HepG2 (cell line): ENCODE data around the gene LGALS13. TPM values are rescaled to one million over a fixed set of nuclear protein-coding genes. Genes with fewer than 3 reads are reported as not detected.

Experiments
- ATAC-seq: fragments of 200-7000 bp; cut with Tn5 transposase; 3 replicates; pipeline ENCODE4 v1.9.1; 2020; ENCODE audit warnings: mild to moderate bottlenecking, moderate library complexity
- BruUV-seq: library from RNA; stranded (reverse); fragments of 400-500 nt; replicated peaks from 2 replicates; lab custom pipeline; 2021; lab: Mats Ljungman, UMichigan
- CTCF ChIA-PET: fragments of 300-600 bp; formaldehyde crosslinking; extraction: SDS; loops from one replicate; lab custom pipeline; 2021; ENCODE audit warnings: low total read pairs, inconsistent platforms, low intra/inter-chr PET ratio; lab: Yijun Ruan, JAX
- POLR2A ChIA-PET: fragments of 350-600 bp; sonication (Branson Sonifier 250); formaldehyde crosslinking; loops from one replicate; lab custom pipeline; 2020; ENCODE audit warnings: antibody characterized with exemption, inconsistent platforms; lab: Yijun Ruan, JAX
- DNase-seq: peaks from one replicate; pipeline ENCODE4 v3.0.0-alpha.2; 2015; ENCODE audit warnings: low spot score
- FAIRE-seq: peaks from 3 replicates; lab custom pipeline; 2011; peaks lifted over from hg19 to GRCh38; lab: Jason Lieb, UNC
- H2AFZ ChIP-seq: one replicate; pipeline ENCODE4 v1.6.1; 2011; ENCODE audit warnings: low read length, inconsistent platforms
- H3K27ac ChIP-seq: fragments of 300-600 bp; 3 replicates; pipeline ENCODE4 v1.8.0; 2011; ENCODE audit warnings: mixed run types, mild to moderate bottlenecking, mixed read lengths, low read length, inconsistent platforms; ENCODE audit not compliant: insufficient read depth; ENCODE audit errors: extremely low read length
- H3K27me3 ChIP-seq, 2 experiments: fragments of 200-600 bp in 1 of 2; 2 replicates in 1 of 2; 3 replicates in 1 of 2; pipeline versions ENCODE4 v1.6.0 to v1.8.0; 2011; ENCODE audit warnings: low read length in 2 of 2, mild to moderate bottlenecking in 2 of 2, moderate library complexity in 2 of 2, inconsistent platforms in 1 of 2; ENCODE audit not compliant: insufficient read depth in 2 of 2, control insufficient read depth in 1 of 2
- H3K36me3 ChIP-seq, 2 experiments: fragments of 200-600 bp in 1 of 2; replicated peaks in 1 of 2; 2 replicates in 1 of 2; 3 replicates in 1 of 2; pipeline versions ENCODE4 v1.5.1 to v1.8.0; 2011; ENCODE audit warnings: low read length in 2 of 2, inconsistent platforms in 1 of 2; ENCODE audit not compliant: insufficient read depth in 2 of 2, control insufficient read depth in 1 of 2
- H3K4me1 ChIP-seq: 2 replicates; pipeline ENCODE4 v1.5.1; 2012; ENCODE audit warnings: low read length, inconsistent platforms; ENCODE audit not compliant: insufficient read depth
- H3K4me2 ChIP-seq: 2 replicates; pipeline ENCODE4 v1.6.0; 2011; ENCODE audit warnings: low read depth, low read length, inconsistent platforms
- H3K4me3 ChIP-seq, 3 experiments: fragments of 200-600 bp in 1 of 3; sonication (generic), shearing (Covaris generic) in 1 of 3; replicated peaks in 1 of 3; 2 replicates each; pipeline ENCODE4 v1.5.1; 2011 to 2016; ENCODE audit warnings: low read length in 3 of 3, inconsistent platforms in 2 of 3, low read depth in 2 of 3, mild to moderate bottlenecking in 2 of 3, control low read depth in 1 of 3, mixed read lengths in 1 of 3; ENCODE audit not compliant: insufficient read depth in 1 of 3
- H3K79me2 ChIP-seq: one replicate; pipeline ENCODE4 v1.6.1; 2011; ENCODE audit warnings: low read length, inconsistent platforms; ENCODE audit not compliant: insufficient read depth
- H3K9ac ChIP-seq: 2 replicates; pipeline ENCODE4 v1.6.0; 2011; ENCODE audit warnings: mild to moderate bottlenecking, low read depth, low read length, inconsistent platforms; ENCODE audit not compliant: insufficient read depth
- H3K9me3 ChIP-seq: 2 replicates; pipeline ENCODE4 v1.5.1; 2012; ENCODE audit warnings: mild to moderate bottlenecking, low read length
- H4K20me1 ChIP-seq: 2 replicates; pipeline ENCODE4 v1.6.0; 2011; ENCODE audit warnings: inconsistent platforms, mild to moderate bottlenecking, low read length, moderate library complexity; ENCODE audit not compliant: insufficient read depth
- AHR ChIP-seq: IDR thresholded peaks from 2 replicates; pipeline ENCODE4 v1.6.1; 2018; ENCODE audit warnings: missing genetic modification reagents, missing compliant biosample characterization
- EP300 ChIP-seq, 3 experiments: sonication (generic) in 1 of 3; formaldehyde crosslinking in 1 of 3; IDR thresholded peaks; 2 replicates each; pipeline versions ENCODE4 v1.5.1 to v1.6.1; 2011 to 2020; ENCODE audit warnings: low read depth in 2 of 3, low read length in 2 of 3, borderline replicate concordance in 1 of 3, improper control_type of control experiment in 1 of 3, mild to moderate bottlenecking in 1 of 3, missing genetic modification reagents in 1 of 3, moderate library complexity in 1 of 3
- ESRRA ChIP-seq: sonication (generic); formaldehyde crosslinking; IDR thresholded peaks from 2 replicates; pipeline ENCODE4 v1.5.1; 2020; ENCODE audit warnings: mild to moderate bottlenecking, low read depth, missing genetic modification reagents
- HDAC1 ChIP-seq: sonication (generic); formaldehyde crosslinking; IDR thresholded peaks from 2 replicates; pipeline ENCODE4 v1.5.1; 2020; ENCODE audit warnings: mild to moderate bottlenecking, missing genetic modification reagents
- HHEX ChIP-seq: IDR thresholded peaks from 2 replicates; pipeline ENCODE4 v1.6.1; 2016; ENCODE audit warnings: control low read depth
- JUND ChIP-seq: sonication (generic); formaldehyde crosslinking; IDR thresholded peaks from 2 replicates; pipeline ENCODE4 v1.8.0; 2022; ENCODE audit warnings: mild to moderate bottlenecking, missing genetic modification reagents
- PAX8 ChIP-seq: sonication (generic); formaldehyde crosslinking; IDR thresholded peaks from 2 replicates; pipeline ENCODE4 v1.8.0; 2022; ENCODE audit warnings: mild to moderate bottlenecking, missing genetic modification reagents, borderline replicate concordance
- SMAD1 ChIP-seq: sonication (generic); formaldehyde crosslinking; IDR thresholded peaks from 2 replicates; pipeline ENCODE4 v1.4.0; 2020; ENCODE audit warnings: missing genetic modification reagents, low read depth, mild to moderate bottlenecking, borderline replicate concordance
- SP140L ChIP-seq: sonication (generic); formaldehyde crosslinking; IDR thresholded peaks from 2 replicates; pipeline ENCODE4 v1.4.0; 2020; ENCODE audit warnings: missing genetic modification reagents, borderline replicate concordance
- U2AF2 ChIP-seq: fragments of 200-400 bp; formaldehyde crosslinking; IDR thresholded peaks from 2 replicates; pipeline ENCODE4 v1.6.1; 2017; ENCODE audit warnings: low read depth, mild to moderate bottlenecking, low read length
- XBP1 ChIP-seq: sonication (generic); formaldehyde crosslinking; IDR thresholded peaks from 2 replicates; pipeline ENCODE4 v1.5.0; 2020; ENCODE audit warnings: missing genetic modification reagents
- ZNF317 ChIP-seq: sonication (generic); formaldehyde crosslinking; IDR thresholded peaks from 2 replicates; pipeline ENCODE4 v1.5.0; 2020; ENCODE audit warnings: mild to moderate bottlenecking, missing genetic modification reagents
- ZNF605 ChIP-seq: sonication (generic); formaldehyde crosslinking; IDR thresholded peaks from 2 replicates; pipeline ENCODE4 v1.8.0; 2022; ENCODE audit warnings: mild to moderate bottlenecking, missing genetic modification reagents
- ZNF768 ChIP-seq: sonication (generic); formaldehyde crosslinking; IDR thresholded peaks from 2 replicates; pipeline ENCODE4 v1.4.0; 2020; ENCODE audit warnings: missing genetic modification reagents
- WGBS: methylation state at CpG from one replicate; pipeline ENCODE4 v1.1.6; 2017; ENCODE audit warnings: low lambda C conversion rate; 5-methylcytosine and 5-hydroxymethylcytosine counted together
- in situ Hi-C: cut with HindIII; loops from 2 replicates; pipeline ENCODE4 v1.10.0; 2017; ENCODE audit warnings: low pct_unique_long_range_greater_than_20kb; ENCODE audit not compliant: extremely low pct_ligation_motif_present
- intact Hi-C: fragments of 100-400 bp; cut with micrococcal nuclease; formaldehyde crosslinking; loops from one replicate; pipeline ENCODE4 v1.10.0; 2022; ENCODE audit not compliant: unreplicated experiment
- polyA plus RNA-seq, 8 experiments: library from polyadenylated mRNA; depleted of rRNA in 3 of 8; stranded (reverse) in 7 of 8; unstranded in 1 of 8; fragments of >200 nt; fragmentation: Illumina TruSeq in 4 of 8; extraction: Trizol in 4 of 8; gene quantifications; 2 replicates each; pipeline versions ENCODE4 v1.2.1 to v1.2.3, GENCODE V29; 2011 to 2016; ENCODE audit warnings: low read depth in 4 of 8, missing spikeins in 1 of 8, mixed read lengths in 1 of 8; ENCODE audit not compliant: insufficient read depth in 1 of 8
- total RNA-seq, 5 experiments: library from RNA; depleted of rRNA; stranded (reverse); fragments of >200 nt; fragmentation: Illumina TruSeq; extraction: Trizol; gene quantifications; 2 replicates each; pipeline ENCODE4 v1.2.3, GENCODE V29; 2016; ENCODE audit warnings: low read depth in 1 of 5
- TF ChIP-seq, protein P1 (sequence below): sonication (generic); formaldehyde crosslinking; IDR thresholded peaks from 2 replicates; pipeline ENCODE4 v1.8.0; 2022; ENCODE audit warnings: missing genetic modification reagents, mild to moderate bottlenecking, moderate library complexity, borderline replicate concordance
- TF ChIP-seq, protein P2 (sequence below): sonication (generic); formaldehyde crosslinking; IDR thresholded peaks from 2 replicates; pipeline ENCODE4 v1.8.1; 2023; ENCODE audit warnings: mild to moderate bottlenecking, moderate library complexity, missing genetic modification reagents
- TF ChIP-seq, protein P3 (sequence below): sonication (generic); formaldehyde crosslinking; IDR thresholded peaks from 2 replicates; pipeline ENCODE4 v1.5.1; 2020; ENCODE audit warnings: missing genetic modification reagents, mild to moderate bottlenecking, borderline replicate concordance
- TF ChIP-seq, protein P4 (sequence below): sonication (generic); formaldehyde crosslinking; IDR thresholded peaks from 2 replicates; pipeline ENCODE4 v1.4.0; 2020; ENCODE audit warnings: missing genetic modification reagents
- TF ChIP-seq, protein P5 (sequence below): sonication (generic); IDR thresholded peaks from 2 replicates; pipeline ENCODE4 v1.6.1; 2016; ENCODE audit warnings: low read depth, borderline replicate concordance

The LGALS13 gene
- total and polyA plus RNA-seq, 2 of the 13 experiments (the other 11 are each of a cell fraction or from before 2014, with no cell fraction given), result not detected

DNA sequence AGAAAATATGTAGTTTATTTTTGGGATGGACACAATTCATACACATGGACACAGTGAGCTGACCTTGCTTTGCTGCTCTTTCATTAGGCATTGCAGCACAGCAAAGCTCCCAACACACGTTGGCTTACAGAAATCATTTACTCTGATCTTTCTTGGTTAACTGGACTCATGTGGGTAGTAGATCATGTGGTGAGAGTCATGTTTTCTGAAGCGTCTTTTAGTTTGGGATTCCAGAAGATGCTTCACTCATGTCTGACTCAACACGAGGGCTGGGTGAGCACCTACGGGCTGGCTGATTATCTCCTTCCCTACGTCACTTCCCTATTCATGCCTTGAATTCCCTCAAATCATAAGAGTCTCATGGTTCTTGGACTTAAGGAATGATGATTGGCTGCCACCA lies 41.3 kb downstream of the LGALS13 start:
- no peak for TF ChIP-seq EP300 (IDR thresholded peaks at IDR 0.05; ENCODE audit: low read depth in 2 of 2, low read length in 2 of 2)
- TF ChIP-seq EP300 (CRISPR knock-in tag; IDR thresholded peaks at IDR 0.05; ENCODE audit: borderline replicate concordance), result no peak
- no peak for TF ChIP-seq HHEX
- TF ChIP-seq ZNF768, result no peak
- TF ChIP-seq U2AF2, result no peak
- TF ChIP-seq, protein P1, sequence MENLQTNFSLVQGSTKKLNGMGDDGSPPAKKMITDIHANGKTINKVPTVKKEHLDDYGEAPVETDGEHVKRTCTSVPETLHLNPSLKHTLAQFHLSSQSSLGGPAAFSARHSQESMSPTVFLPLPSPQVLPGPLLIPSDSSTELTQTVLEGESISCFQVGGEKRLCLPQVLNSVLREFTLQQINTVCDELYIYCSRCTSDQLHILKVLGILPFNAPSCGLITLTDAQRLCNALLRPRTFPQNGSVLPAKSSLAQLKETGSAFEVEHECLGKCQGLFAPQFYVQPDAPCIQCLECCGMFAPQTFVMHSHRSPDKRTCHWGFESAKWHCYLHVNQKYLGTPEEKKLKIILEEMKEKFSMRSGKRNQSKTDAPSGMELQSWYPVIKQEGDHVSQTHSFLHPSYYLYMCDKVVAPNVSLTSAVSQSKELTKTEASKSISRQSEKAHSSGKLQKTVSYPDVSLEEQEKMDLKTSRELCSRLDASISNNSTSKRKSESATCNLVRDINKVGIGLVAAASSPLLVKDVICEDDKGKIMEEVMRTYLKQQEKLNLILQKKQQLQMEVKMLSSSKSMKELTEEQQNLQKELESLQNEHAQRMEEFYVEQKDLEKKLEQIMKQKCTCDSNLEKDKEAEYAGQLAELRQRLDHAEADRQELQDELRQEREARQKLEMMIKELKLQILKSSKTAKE (CRISPR knock-in tag), result no peak
- TF ChIP-seq, protein P2, sequence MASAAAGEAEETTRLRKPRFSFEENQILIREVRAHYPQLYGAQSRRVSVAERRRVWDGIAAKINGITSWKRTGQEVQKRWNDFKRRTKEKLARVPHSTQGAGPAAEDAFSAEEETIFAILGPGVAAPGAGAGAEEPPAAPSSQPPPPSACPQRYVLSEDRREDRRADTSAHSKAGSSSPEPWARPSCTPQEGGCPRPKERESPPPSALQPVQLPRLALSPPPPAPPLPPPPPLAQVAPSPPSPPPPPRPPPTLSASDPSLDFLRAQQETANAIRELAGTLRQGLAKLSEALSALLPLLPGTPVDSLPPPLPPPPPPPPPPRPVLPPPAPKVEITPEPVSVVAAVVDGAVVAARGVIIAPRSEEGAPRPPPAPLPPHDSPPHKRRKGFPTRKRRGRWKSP, result no peak
- TF ChIP-seq, protein P3, sequence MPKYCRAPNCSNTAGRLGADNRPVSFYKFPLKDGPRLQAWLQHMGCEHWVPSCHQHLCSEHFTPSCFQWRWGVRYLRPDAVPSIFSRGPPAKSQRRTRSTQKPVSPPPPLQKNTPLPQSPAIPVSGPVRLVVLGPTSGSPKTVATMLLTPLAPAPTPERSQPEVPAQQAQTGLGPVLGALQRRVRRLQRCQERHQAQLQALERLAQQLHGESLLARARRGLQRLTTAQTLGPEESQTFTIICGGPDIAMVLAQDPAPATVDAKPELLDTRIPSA (CRISPR knock-in tag), result no peak
- no peak for TF ChIP-seq ZNF605 (CRISPR knock-in tag)
- TF ChIP-seq SP140L (CRISPR knock-in tag), result no peak
- TF ChIP-seq, protein P4, sequence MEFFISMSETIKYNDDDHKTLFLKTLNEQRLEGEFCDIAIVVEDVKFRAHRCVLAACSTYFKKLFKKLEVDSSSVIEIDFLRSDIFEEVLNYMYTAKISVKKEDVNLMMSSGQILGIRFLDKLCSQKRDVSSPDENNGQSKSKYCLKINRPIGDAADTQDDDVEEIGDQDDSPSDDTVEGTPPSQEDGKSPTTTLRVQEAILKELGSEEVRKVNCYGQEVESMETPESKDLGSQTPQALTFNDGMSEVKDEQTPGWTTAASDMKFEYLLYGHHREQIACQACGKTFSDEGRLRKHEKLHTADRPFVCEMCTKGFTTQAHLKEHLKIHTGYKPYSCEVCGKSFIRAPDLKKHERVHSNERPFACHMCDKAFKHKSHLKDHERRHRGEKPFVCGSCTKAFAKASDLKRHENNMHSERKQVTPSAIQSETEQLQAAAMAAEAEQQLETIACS (CRISPR knock-in tag), result no peak
- TF ChIP-seq, protein P5, sequence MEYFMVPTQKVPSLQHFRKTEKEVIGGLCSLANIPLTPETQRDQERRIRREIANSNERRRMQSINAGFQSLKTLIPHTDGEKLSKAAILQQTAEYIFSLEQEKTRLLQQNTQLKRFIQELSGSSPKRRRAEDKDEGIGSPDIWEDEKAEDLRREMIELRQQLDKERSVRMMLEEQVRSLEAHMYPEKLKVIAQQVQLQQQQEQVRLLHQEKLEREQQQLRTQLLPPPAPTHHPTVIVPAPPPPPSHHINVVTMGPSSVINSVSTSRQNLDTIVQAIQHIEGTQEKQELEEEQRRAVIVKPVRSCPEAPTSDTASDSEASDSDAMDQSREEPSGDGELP, result no peak
- no peak for TF ChIP-seq SMAD1 (CRISPR knock-in tag)
- TF ChIP-seq PAX8 (CRISPR knock-in tag), result no peak
- TF ChIP-seq AHR (CRISPR knock-in tag), result no peak
- no peak for TF ChIP-seq ESRRA
- no peak for TF ChIP-seq JUND (CRISPR knock-in tag)
- no peak for TF ChIP-seq ZNF317
- TF ChIP-seq HDAC1, result no peak
- no peak for TF ChIP-seq XBP1
- FAIRE-seq (no peak), DNase-seq (no peak), ATAC-seq (no peak)
- no peaks in the 10 kb centered on the region for H3K27me3 ChIP-seq
- H3K36me3 ChIP-seq, result no peaks in the 10 kb centered on the region
- 9% methylated on average over 5 of the region's 5 CpGs for WGBS
- no peak overlapping the region for H2AFZ ChIP-seq
- H3K4me3 ChIP-seq, result no peak overlapping the region
- BruUV-seq, result no TSS peak
- peaks cover 17% of the 10 kb centered on the region for H3K4me1 ChIP-seq
- intact Hi-C loops (no loop called here), in situ Hi-C loops (no loop called here)
- H3K4me2 ChIP-seq, result no peak overlapping the region
- ChIA-PET CTCF (no interaction called here), POLR2A (no interaction called here)
- H3K9me3 ChIP-seq, result no peaks in the 10 kb centered on the region
- no peaks in the 10 kb centered on the region for H3K79me2 ChIP-seq
- H3K27ac ChIP-seq, result no peak overlapping the region
- H4K20me1 ChIP-seq, result no peaks in the 10 kb centered on the region
- no peak overlapping the region for H3K9ac ChIP-seq
